HepG2 (cell line): Measurements from ENCODE around the gene NFKBIZ.

Source experiments
- DMAP1 ChIP-seq: IDR thresholded peaks from 2 replicates; pipeline ENCODE4 v1.6.1; 2016
- JUNB ChIP-seq: sonication (generic); formaldehyde crosslinking; IDR thresholded peaks from 2 replicates; pipeline ENCODE4 v1.8.0; 2022; ENCODE audit warnings: missing genetic modification reagents, mild to moderate bottlenecking, borderline replicate concordance
- JUND ChIP-seq: sonication (generic); formaldehyde crosslinking; IDR thresholded peaks from 2 replicates; pipeline ENCODE4 v1.8.0; 2022; ENCODE audit warnings: mild to moderate bottlenecking, missing genetic modification reagents
- PRPF4 ChIP-seq: fragments of 200-400 bp; formaldehyde crosslinking; IDR thresholded peaks from 2 replicates; pipeline ENCODE4 v1.6.1; 2016; ENCODE audit warnings: low read length, low read depth; ENCODE audit not compliant: poor library complexity, severe bottlenecking
- ZNF550 ChIP-seq: sonication (generic); formaldehyde crosslinking; IDR thresholded peaks from 2 replicates; pipeline ENCODE4 v1.4.0; 2020; ENCODE audit warnings: mild to moderate bottlenecking, missing genetic modification reagents, borderline replicate concordance
- ZNF670 ChIP-seq: sonication (generic); formaldehyde crosslinking; IDR thresholded peaks from 2 replicates; pipeline ENCODE4 v1.8.0; 2022; ENCODE audit warnings: mild to moderate bottlenecking, missing genetic modification reagents, borderline replicate concordance
- TF ChIP-seq, protein P1 (sequence below): sonication (generic); formaldehyde crosslinking; IDR thresholded peaks from 2 replicates; pipeline ENCODE4 v1.4.0; 2020; ENCODE audit warnings: missing genetic modification reagents
- TF ChIP-seq, protein P2 (sequence below): sonication (generic); formaldehyde crosslinking; IDR thresholded peaks from 2 replicates; pipeline ENCODE4 v1.5.0; 2020; ENCODE audit warnings: mild to moderate bottlenecking, missing genetic modification reagents, moderate library complexity

DNA sequence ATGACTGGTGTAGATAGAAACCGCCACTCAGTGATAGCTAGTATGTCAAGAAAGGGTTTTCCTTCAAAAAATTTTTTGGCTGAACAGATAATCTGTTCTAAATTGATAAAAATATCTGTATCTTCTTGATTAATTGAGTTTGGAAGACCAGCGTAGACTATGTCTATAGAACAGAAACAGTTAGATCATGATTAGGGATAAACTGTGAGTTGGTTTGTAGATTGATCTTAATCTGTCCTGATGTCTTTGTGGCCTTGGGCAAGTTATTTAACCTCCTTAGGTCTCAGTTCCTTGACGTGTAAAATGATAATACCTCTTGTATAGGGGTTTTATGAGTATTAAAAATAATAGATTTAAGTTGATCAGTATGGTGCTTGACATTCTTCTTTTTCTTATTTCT lies 4.7 kb downstream of the NFKBIZ start:
- TF ChIP-seq PRPF4 = no peak
- no peak for TF ChIP-seq JUND (CRISPR knock-in tag)
- no peak for TF ChIP-seq DMAP1 (CRISPR knock-in tag)
- TF ChIP-seq, protein P1, sequence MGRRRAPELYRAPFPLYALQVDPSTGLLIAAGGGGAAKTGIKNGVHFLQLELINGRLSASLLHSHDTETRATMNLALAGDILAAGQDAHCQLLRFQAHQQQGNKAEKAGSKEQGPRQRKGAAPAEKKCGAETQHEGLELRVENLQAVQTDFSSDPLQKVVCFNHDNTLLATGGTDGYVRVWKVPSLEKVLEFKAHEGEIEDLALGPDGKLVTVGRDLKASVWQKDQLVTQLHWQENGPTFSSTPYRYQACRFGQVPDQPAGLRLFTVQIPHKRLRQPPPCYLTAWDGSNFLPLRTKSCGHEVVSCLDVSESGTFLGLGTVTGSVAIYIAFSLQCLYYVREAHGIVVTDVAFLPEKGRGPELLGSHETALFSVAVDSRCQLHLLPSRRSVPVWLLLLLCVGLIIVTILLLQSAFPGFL (CRISPR knock-in tag) = no peak
- TF ChIP-seq, protein P2, sequence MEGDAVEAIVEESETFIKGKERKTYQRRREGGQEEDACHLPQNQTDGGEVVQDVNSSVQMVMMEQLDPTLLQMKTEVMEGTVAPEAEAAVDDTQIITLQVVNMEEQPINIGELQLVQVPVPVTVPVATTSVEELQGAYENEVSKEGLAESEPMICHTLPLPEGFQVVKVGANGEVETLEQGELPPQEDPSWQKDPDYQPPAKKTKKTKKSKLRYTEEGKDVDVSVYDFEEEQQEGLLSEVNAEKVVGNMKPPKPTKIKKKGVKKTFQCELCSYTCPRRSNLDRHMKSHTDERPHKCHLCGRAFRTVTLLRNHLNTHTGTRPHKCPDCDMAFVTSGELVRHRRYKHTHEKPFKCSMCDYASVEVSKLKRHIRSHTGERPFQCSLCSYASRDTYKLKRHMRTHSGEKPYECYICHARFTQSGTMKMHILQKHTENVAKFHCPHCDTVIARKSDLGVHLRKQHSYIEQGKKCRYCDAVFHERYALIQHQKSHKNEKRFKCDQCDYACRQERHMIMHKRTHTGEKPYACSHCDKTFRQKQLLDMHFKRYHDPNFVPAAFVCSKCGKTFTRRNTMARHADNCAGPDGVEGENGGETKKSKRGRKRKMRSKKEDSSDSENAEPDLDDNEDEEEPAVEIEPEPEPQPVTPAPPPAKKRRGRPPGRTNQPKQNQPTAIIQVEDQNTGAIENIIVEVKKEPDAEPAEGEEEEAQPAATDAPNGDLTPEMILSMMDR = no peak
- TF ChIP-seq ZNF550 (CRISPR knock-in tag) = no peak
- TF ChIP-seq ZNF670 (CRISPR knock-in tag) = no peak
- TF ChIP-seq JUNB (CRISPR knock-in tag) = no peak
